ENCODE data around the gene ZBTB43. TPM values are rescaled to one million over a fixed set of nuclear protein-coding genes. Genes with fewer than 3 reads are reported as not detected.

ZBTB43 gene
- total RNA-seq, 1 donor from 2014 or later = 22.3 TPM

DNA sequence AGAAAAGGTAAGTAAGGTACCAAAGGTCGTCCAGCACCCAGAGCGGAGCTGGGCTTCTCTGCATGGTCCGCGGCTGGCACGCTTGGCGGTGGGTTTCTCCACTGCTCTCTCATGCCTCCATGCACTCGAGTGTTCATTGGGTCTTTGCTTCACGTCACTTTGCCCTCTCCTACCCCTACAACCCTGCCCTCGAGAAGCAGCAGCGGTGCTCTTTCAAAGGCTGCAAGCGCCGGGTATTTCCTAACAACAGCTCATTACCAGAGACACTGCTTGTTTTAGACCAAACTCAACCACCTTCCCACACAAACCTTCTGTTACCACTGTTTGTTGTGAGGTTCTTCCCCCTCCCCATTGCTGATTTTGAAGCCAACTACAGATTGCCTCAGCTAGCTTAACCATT lies 34.1 kb downstream of the ZBTB43 start:
- Mint-ChIP-seq H3K27me3 (ENCODE audit: low read depth) (no peaks in the 10 kb centered on the region), H3K4me3 (ENCODE audit: low read depth) (no peak overlapping the region), H3K4me1 (ENCODE audit: low read depth) (peaks cover 43% of the 10 kb centered on the region), H3K36me3 (ENCODE audit: low read depth) (peaks cover 37% of the 10 kb centered on the region), H3K27ac (peak overlapping the region; percentile 24), H3K9me3 (no peaks in the 10 kb centered on the region)
- intact Hi-C loops (cut with micrococcal nuclease) = no loop called here
- no peak for DNase-seq (ENCODE audit: low spot score)

DNA sequence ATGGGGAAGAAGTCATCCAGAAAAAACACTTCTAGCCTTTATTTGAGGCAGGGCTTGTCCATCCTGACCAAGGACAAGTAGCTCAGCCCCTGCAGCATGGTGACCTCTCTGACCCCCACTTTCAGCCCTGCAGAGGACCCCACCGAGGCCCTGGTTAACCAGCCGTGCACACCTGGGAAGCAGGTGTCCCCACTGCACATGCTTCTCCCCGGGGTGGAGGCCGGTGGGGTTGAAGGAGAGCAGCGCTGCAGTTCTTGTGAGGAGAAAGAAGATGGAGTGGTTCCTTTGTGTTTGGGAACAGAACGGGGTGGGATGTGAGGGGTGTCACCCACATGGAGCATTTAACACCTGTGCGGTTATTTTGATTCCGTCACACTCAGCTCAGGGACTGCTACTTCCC lies 34.5 kb downstream of the ZBTB43 start:
- DNase-seq (ENCODE audit: low spot score) = no peak
- H3K27ac Mint-ChIP-seq = peak overlapping the region; percentile 24
- H3K4me3 Mint-ChIP-seq (ENCODE audit: low read depth) = no peak overlapping the region
- no peaks in the 10 kb centered on the region for H3K27me3 Mint-ChIP-seq (ENCODE audit: low read depth)
- H3K36me3 Mint-ChIP-seq (ENCODE audit: low read depth) = peaks cover 33% of the 10 kb centered on the region
- intact Hi-C loops (cut with micrococcal nuclease) = no loop called here
- peaks cover 41% of the 10 kb centered on the region for H3K4me1 Mint-ChIP-seq (ENCODE audit: low read depth)
- no peaks in the 10 kb centered on the region for H3K9me3 Mint-ChIP-seq

GRCh38 chr9:126842220-126842842 lies 37.5 kb downstream of the ZBTB43 start:
- intact Hi-C loops (cut with micrococcal nuclease) = no loop called here
- no peak overlapping the region for H3K27ac Mint-ChIP-seq
- peaks cover 27% of the 10 kb centered on the region for H3K4me1 Mint-ChIP-seq (ENCODE audit: low read depth)

GRCh38 chr9:126842977-126843799 lies 38.3 kb downstream of the ZBTB43 start:
- peaks cover 15% of the 10 kb centered on the region for H3K36me3 Mint-ChIP-seq (ENCODE audit: low read depth)
- no peak for DNase-seq (ENCODE audit: low spot score)
- H3K4me3 Mint-ChIP-seq (ENCODE audit: low read depth) = no peak overlapping the region
- H3K4me1 Mint-ChIP-seq (ENCODE audit: low read depth) = peaks cover 19% of the 10 kb centered on the region
- no peaks in the 10 kb centered on the region for H3K9me3 Mint-ChIP-seq
- H3K27me3 Mint-ChIP-seq (ENCODE audit: low read depth) = peaks cover under 1% of the 10 kb centered on the region
- intact Hi-C loops (cut with micrococcal nuclease) = no loop called here
- H3K27ac Mint-ChIP-seq = no peak overlapping the region

More at GRCh38 chr9:126842220-126842842, 37.5 kb downstream of the ZBTB43 start:
- peaks cover 19% of the 10 kb centered on the region for H3K36me3 Mint-ChIP-seq (ENCODE audit: low read depth)
- no peak for DNase-seq (ENCODE audit: low spot score)
- H3K4me3 Mint-ChIP-seq (ENCODE audit: low read depth) = no peak overlapping the region
- H3K9me3 Mint-ChIP-seq = no peaks in the 10 kb centered on the region
- H3K27me3 Mint-ChIP-seq (ENCODE audit: low read depth) = no peaks in the 10 kb centered on the region

DNA sequence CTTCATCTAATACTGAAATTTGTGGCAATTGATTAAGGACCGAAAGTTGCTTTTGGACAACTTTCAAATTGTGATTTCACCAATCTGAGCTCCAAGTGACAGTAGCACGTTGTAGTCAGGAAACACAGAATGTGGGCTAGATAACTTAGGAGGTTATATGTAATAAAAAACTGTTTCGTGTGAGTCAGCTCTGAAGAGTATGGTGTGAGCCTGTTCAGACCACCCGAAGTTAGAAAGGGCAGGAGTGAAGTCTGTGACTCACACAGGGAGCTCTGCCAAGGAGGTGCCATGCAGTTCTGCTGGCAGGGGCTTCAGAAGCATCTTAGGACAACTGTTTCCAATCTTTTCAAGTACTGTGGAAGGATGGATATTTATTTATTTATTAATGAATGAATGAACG lies 39.2 kb downstream of the ZBTB43 start:
- H3K27me3 Mint-ChIP-seq (ENCODE audit: low read depth) = peaks cover 3% of the 10 kb centered on the region
- no peaks in the 10 kb centered on the region for H3K9me3 Mint-ChIP-seq
- no peak overlapping the region for H3K4me3 Mint-ChIP-seq (ENCODE audit: low read depth)
- intact Hi-C loops (cut with micrococcal nuclease) = no loop called here
- peaks cover 13% of the 10 kb centered on the region for H3K4me1 Mint-ChIP-seq (ENCODE audit: low read depth)
- DNase-seq (ENCODE audit: low spot score) = no peak
- H3K27ac Mint-ChIP-seq = no peak overlapping the region
- H3K36me3 Mint-ChIP-seq (ENCODE audit: low read depth) = peaks cover 7% of the 10 kb centered on the region

DNA sequence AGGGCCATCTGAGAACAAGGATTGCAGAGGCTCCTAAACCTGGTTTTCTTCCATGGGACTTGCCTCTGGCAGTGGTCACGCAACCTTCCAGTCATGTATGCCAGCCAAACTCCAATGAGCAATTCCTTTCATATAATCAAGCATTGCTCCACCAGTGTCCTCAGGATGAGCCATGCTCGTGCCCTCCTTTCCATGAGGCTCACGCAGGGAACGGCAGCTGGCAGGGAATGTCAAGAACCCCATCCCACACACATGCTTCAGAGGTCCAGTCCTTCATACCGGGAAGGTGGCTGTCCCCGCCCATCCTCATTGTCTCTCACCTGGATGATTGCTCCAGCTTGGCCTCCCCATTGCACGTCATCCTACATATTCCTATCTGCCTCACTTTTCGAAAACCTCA lies 42.2 kb downstream of the ZBTB43 start:
- Mint-ChIP-seq H3K9me3 (no peaks in the 10 kb centered on the region), H3K4me1 (ENCODE audit: low read depth) (peaks cover 7% of the 10 kb centered on the region), H3K27ac (no peak overlapping the region), H3K36me3 (ENCODE audit: low read depth) (no peaks in the 10 kb centered on the region), H3K27me3 (ENCODE audit: low read depth) (peaks cover 12% of the 10 kb centered on the region), H3K4me3 (ENCODE audit: low read depth) (no peak overlapping the region)
- DNase-seq (ENCODE audit: low spot score) = no peak
- intact Hi-C loops (cut with micrococcal nuclease) = no loop called here

- H3K4me3 Mint-ChIP-seq (ENCODE audit: low read depth) = no peak overlapping the region
- no peaks in the 10 kb centered on the region for H3K9me3 Mint-ChIP-seq
- DNase-seq (ENCODE audit: low spot score) = no peak
- H3K27ac Mint-ChIP-seq = no peak overlapping the region
- H3K27me3 Mint-ChIP-seq (ENCODE audit: low read depth) = peaks cover 26% of the 10 kb centered on the region
- no peaks in the 10 kb centered on the region for H3K36me3 Mint-ChIP-seq (ENCODE audit: low read depth)
- H3K4me1 Mint-ChIP-seq (ENCODE audit: low read depth) = peaks cover 2% of the 10 kb centered on the region
- intact Hi-C loops (cut with micrococcal nuclease) = no loop called here
Measured at GRCh38 chr9:126849591-126850225, 44.9 kb downstream of the ZBTB43 start.

DNA sequence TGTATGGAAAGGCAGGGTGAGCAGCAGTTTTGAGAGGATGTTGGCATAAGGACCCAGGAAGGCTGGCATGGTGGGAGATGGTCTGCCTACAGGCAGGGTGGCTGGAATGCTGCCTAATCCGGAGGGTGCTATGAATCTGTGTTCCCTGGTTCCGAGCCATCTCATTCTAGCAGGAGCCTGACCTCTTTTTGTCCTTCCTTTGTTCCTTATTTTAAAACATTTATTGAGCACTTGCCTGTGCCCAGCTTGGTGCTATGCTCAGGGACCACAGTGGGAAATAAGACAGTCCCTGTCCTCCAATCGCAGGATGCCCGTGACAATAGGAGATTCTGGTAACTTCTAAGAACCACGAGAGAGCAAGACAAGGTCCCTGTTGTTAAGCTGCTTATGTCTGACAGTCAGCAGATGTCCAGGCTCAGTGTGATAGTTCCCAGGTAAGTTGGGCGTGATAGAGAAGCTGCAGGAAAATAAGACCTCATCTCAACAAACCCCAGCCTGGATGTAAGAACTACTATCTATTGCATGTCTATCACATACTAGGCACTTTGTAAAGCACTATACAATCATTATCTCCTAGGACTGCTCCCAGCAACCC lies 46.5 kb downstream of the ZBTB43 start:
- DNase-seq (ENCODE audit: low spot score) = no peak
- intact Hi-C loops (cut with micrococcal nuclease) = no loop called here

DNA sequence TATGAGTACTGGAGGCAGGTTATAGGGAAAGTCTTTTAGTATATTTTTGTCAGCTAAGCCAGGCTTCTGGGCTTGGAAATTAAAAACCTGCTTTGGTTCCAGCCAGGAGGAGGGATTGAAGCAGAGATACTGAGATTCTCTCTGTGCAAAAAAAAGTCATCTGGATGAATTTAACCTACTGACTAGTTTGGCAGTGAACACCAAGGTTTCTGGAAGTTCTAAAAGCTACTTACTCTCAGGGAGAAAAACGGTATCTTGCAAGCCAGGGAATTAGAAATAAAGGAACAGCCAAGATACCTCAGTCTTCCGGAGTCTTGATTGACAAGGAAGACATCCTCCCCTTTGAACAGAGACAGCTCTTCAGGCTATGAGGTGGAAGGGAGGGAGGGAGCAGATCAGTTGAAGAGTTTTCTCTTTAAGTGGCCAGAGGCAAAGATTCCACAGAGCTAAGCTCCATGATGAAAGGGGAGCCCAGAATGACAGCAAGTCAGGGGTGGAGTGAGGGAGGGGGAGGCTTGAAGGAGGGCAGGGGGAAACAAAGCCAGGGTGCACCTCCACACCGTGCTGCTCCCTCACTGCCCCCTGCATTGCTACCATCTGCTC lies 47.3 kb downstream of the ZBTB43 start:
- Mint-ChIP-seq H3K4me1 (ENCODE audit: low read depth) (peaks cover 2% of the 10 kb centered on the region), H3K9me3 (no peaks in the 10 kb centered on the region), H3K36me3 (ENCODE audit: low read depth) (no peaks in the 10 kb centered on the region), H3K4me3 (ENCODE audit: low read depth) (no peak overlapping the region), H3K27ac (no peak overlapping the region), H3K27me3 (ENCODE audit: low read depth) (peaks cover 43% of the 10 kb centered on the region)
- intact Hi-C loops (cut with micrococcal nuclease) = no loop called here
- no peak for DNase-seq (ENCODE audit: low spot score)

More for the DNA sequence above, 46.5 kb downstream of the ZBTB43 start:
- H3K27ac Mint-ChIP-seq = no peak overlapping the region
- no peaks in the 10 kb centered on the region for H3K9me3 Mint-ChIP-seq
- no peaks in the 10 kb centered on the region for H3K36me3 Mint-ChIP-seq (ENCODE audit: low read depth)
- peaks cover 2% of the 10 kb centered on the region for H3K4me1 Mint-ChIP-seq (ENCODE audit: low read depth)
- H3K27me3 Mint-ChIP-seq (ENCODE audit: low read depth) = peaks cover 39% of the 10 kb centered on the region
- H3K4me3 Mint-ChIP-seq (ENCODE audit: low read depth) = no peak overlapping the region

DNA sequence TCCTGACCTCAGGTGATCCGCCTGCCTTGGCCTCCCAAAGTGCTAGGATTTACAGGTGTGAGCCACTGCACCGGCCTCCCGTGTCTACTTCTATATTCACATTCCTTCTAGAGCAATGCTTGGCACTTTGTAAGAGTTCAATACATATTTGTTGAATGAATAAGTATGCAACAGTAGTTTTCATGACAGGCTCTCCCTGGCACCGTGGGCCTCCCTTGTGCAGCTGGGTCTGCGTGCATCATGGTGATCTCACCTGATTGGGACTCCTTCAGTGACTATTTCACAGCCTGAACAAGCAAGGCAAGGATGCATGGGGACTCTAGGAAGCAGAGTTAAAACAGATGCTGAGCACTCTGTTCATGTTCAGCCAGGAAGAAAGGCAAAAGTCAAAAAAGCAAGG lies 48.8 kb downstream of the ZBTB43 start:
- H3K27me3 Mint-ChIP-seq (ENCODE audit: low read depth) = peaks cover 51% of the 10 kb centered on the region
- no peaks in the 10 kb centered on the region for H3K36me3 Mint-ChIP-seq (ENCODE audit: low read depth)
- H3K27ac Mint-ChIP-seq = no peak overlapping the region
- no peaks in the 10 kb centered on the region for H3K9me3 Mint-ChIP-seq
- intact Hi-C loops (cut with micrococcal nuclease) = no loop called here
- DNase-seq (ENCODE audit: low spot score) = no peak
- no peak overlapping the region for H3K4me3 Mint-ChIP-seq (ENCODE audit: low read depth)
- no peaks in the 10 kb centered on the region for H3K4me1 Mint-ChIP-seq (ENCODE audit: low read depth)

DNA sequence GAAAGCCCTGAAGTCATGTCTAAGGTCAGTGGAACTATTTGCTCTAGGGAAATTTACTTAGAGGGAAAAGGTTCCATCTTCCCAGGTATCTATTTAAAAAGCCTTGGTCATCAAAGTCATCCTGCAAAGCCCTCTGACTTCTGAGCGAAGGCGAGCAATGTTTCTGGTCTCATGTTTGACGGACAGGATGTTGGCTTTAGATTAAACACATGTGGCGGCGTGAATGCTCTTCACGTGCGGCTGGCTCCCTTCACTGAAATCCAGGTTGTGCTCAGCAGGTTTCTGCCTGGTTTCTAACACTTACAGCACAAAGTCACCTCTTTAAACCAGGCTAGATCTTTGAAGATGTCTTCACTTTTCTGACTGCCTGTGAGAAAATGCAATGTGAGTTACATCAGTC lies 49.9 kb downstream of the ZBTB43 start:
- no peaks in the 10 kb centered on the region for H3K9me3 Mint-ChIP-seq
- peaks cover 3% of the 10 kb centered on the region for H3K4me1 Mint-ChIP-seq (ENCODE audit: low read depth)
- H3K36me3 Mint-ChIP-seq (ENCODE audit: low read depth) = no peaks in the 10 kb centered on the region
- H3K27me3 Mint-ChIP-seq (ENCODE audit: low read depth) = peaks cover 53% of the 10 kb centered on the region
- DNase-seq (ENCODE audit: low spot score) = no peak
- intact Hi-C loops (cut with micrococcal nuclease) = no loop called here
- no peak overlapping the region for H3K27ac Mint-ChIP-seq
- H3K4me3 Mint-ChIP-seq (ENCODE audit: low read depth) = no peak overlapping the region

DNA sequence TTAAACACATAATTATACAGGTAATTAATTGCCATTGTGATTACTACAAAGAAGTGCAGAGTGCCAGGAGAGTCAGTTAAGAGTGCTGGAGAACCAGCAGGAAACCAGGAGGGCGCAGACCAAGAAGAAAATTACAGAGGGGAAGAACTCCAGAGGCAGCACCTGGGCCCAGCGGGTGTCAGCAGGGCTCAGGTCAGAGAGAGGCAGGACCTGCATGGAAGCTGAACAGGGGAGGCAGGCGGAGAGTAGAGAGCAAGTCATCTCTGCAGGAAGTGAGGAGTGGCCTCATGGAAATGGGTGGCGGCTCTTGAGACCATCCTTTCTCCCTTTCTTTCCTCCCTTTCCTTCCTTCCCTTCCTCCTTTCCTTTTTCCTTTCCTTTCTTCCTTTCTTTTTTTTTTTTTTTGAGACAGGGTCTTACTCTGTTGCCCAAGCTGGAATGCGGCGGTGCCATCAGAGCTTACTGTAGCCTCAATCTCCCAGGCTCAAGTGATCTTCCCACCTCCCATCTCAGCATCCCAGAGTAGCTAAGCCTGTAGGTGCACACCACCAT lies 51.6 kb downstream of the ZBTB43 start:
- peaks cover 50% of the 10 kb centered on the region for H3K27me3 Mint-ChIP-seq (ENCODE audit: low read depth)
- no peak overlapping the region for H3K4me3 Mint-ChIP-seq (ENCODE audit: low read depth)
- H3K36me3 Mint-ChIP-seq (ENCODE audit: low read depth) = no peaks in the 10 kb centered on the region
- intact Hi-C loops (cut with micrococcal nuclease) = no loop called here
- H3K9me3 Mint-ChIP-seq = no peaks in the 10 kb centered on the region
- DNase-seq (ENCODE audit: low spot score) = no peak
- H3K4me1 Mint-ChIP-seq (ENCODE audit: low read depth) = peaks cover 5% of the 10 kb centered on the region
- H3K27ac Mint-ChIP-seq = no peak overlapping the region

Data from activated T-helper 2 cell treated with anti-CD3 and anti-CD28 coated beads, Interferon-gamma antibody, Interleukin-2, Interleukin-4, amounts not matched to agents 10 μg/mL and 5 μg/mL and 100 μg/mL, durations not matched to agents 14 hours and 24 hours and 36 hours (primary cell).